HUES64 (cell line): ENCODE measurements around the gene FOXN4. TPM values are rescaled to one million over a fixed set of nuclear protein-coding genes. Genes with fewer than 3 reads are reported as not detected.

Source experiments
- H3K27ac ChIP-seq: 2 replicates; pipeline ENCODE4 v1.7.0; 2013; ENCODE audit warnings: low read depth, low read length, inconsistent platforms
- H3K27me3 ChIP-seq: 2 replicates; pipeline ENCODE4 v1.6.1; 2013; ENCODE audit warnings: mild to moderate bottlenecking, low read length; ENCODE audit not compliant: insufficient read depth
- H3K36me3 ChIP-seq: 2 replicates; pipeline ENCODE4 v1.6.1; 2013; ENCODE audit warnings: mild to moderate bottlenecking, low read length; ENCODE audit not compliant: insufficient read depth
- H3K4me1 ChIP-seq: 2 replicates; pipeline ENCODE4 v1.6.1; 2013; ENCODE audit warnings: mild to moderate bottlenecking, low read length, moderate library complexity; ENCODE audit not compliant: insufficient read depth
- H3K4me3 ChIP-seq: 2 replicates; pipeline ENCODE4 v1.5.1; 2013; ENCODE audit warnings: mild to moderate bottlenecking, low read length, moderate library complexity
- H3K9ac ChIP-seq: 2 replicates; pipeline ENCODE4 v1.6.1; 2013; ENCODE audit warnings: mild to moderate bottlenecking, low read depth, low read length
- H3K9me3 ChIP-seq: 2 replicates; pipeline ENCODE4 v1.6.1; 2013; ENCODE audit warnings: low read depth, low read length; ENCODE audit not compliant: insufficient read depth
- WGBS: fragments of 150-250, 120-280 bp; methylation state at CpG from one replicate; pipeline ENCODE4 v1.1.7; 2013; ENCODE audit warnings: missing lambda C conversion rate; 5-methylcytosine and 5-hydroxymethylcytosine counted together
- polyA plus RNA-seq, 2 experiments: library from polyadenylated mRNA; stranded (reverse); fragments of 50-300 nt; gene quantifications; one replicate each; pipeline ENCODE4 v1.2.3, GENCODE V29; 2013

The FOXN4 gene, protein sequence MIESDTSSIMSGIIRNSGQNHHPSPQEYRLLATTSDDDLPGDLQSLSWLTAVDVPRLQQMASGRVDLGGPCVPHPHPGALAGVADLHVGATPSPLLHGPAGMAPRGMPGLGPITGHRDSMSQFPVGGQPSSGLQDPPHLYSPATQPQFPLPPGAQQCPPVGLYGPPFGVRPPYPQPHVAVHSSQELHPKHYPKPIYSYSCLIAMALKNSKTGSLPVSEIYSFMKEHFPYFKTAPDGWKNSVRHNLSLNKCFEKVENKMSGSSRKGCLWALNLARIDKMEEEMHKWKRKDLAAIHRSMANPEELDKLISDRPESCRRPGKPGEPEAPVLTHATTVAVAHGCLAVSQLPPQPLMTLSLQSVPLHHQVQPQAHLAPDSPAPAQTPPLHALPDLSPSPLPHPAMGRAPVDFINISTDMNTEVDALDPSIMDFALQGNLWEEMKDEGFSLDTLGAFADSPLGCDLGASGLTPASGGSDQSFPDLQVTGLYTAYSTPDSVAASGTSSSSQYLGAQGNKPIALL
- polyA plus RNA-seq (2013, experiment 1 of 2) = 0.15 TPM
- 0.51 TPM for polyA plus RNA-seq (2013, experiment 2 of 2)

DNA sequence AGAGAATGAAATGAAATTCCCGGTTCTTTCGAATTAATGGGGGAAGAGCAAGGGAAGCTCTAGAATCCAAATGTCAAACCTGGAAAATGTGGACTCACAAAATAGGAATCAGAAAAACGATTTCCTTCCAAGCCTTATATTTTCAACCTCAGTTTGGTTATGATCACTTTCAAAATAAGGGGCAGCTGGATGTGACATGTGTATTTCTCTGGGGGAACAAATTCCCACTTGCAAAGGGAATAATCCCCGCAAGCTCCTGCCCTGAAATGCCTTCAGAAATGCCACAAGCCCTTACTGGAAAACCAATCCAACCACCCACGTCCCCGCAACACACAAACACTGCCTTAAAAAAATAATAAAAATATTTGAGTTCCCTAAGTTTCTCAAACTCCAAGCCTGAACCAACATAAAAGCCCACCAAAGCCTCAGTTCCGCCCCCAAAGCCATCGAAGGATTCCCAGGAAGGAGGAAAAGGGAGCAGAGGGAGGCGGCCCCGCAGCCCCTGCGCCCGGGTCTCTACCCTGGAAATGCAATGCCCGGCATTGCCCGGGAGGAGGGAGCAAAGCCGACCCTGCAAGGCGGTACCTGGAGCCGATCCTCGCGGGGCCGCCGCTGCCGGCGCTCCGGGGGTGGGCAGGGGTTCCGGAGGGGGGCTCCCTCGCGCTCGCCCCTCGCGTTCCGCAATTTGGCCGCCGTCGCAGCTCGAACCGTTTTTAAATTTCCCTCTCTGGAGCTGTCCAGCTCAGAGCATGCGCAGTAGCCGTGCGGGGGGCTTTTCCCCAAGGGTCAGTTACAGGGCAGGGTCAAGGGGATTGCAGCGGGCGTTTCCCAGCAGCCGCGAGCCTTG lies at the start of gene FOXN4:
Gene FOXN4 (minus strand): TSS at position 751 of the 847 bp plus-strand sequence. CDS start 963 bp downstream, outside the sequence.
- WGBS = 8% methylated on average over 41 of the region's 43 CpGs
- Histone ChIP-seq H3K27me3 (peaks cover 77% of the 10 kb centered on the region), H3K4me3 (peak within 1 kb of the TSS; percentile 62)

DNA sequence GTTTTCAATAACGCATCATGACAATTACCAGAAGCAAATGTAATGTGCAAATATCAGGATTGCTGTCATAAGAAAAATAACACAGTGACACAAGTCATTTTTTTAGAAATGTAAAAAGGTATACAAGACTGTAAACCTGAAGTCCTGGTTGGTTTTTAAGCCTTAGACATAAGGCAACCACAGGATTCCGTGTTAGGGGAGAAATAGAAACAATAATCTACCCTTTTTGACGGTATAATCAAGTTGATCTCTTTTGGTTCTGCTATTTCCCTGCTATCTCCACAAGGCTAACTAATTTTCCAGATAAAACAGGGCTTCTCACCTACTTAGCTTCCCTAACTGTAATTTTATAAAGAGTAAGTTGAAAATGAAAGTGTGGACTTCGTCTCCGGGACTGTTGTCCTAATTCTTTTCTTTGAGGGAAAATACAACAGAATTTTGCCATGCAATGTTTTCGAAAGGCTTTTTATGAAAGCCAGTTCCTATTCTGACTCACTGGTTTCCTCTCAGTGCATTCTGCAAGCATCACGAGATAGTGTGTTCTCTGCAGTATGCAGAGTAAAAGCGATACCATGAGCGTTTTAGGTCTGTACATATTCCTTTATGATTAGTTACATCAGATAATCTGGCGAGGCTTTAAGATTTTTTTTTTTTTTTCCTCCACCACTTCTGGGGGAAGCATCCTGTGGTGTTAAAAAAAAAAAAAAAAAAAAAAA lies 49.2 kb upstream of the FOXN4 start:
- Histone ChIP-seq H3K4me3 (no peak overlapping the region), H3K9me3 (no peaks in the 10 kb centered on the region), H3K27ac (no peak overlapping the region), H3K4me1 (no peaks in the 10 kb centered on the region), H3K9ac (no peak overlapping the region), H3K27me3 (no peaks in the 10 kb centered on the region), H3K36me3 (no peaks in the 10 kb centered on the region)
- WGBS = 94% methylated on average over 10 of the region's 10 CpGs

More for the DNA sequence above, at the start of gene FOXN4:
- Histone ChIP-seq H3K27ac (no peak within 1 kb of the TSS), H3K36me3 (no peaks in the 10 kb centered on the region), H3K4me1 (peaks cover 10% of the 10 kb centered on the region; the same call in 1 of the 2 replicates), H3K9me3 (no peaks in the 10 kb centered on the region), H3K9ac (no peak within 1 kb of the TSS)

DNA sequence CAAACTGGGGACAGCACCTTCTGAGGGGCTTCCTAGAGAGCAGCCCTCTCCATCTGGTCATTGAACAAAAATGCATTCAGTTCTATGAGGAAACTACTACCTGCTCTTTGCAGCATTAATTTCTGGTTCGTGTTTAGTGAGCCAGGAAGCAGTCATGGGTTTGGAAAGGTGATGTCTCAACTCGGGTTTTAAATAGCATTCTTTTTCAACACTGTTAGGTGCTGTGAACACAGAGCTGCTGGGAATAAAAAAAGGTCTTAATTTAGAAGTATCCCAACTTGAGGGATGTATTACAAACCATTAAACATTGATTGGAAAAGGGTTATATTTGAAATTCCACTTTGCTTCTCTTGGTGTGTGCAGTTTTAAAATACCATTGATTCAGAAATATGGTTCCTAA lies 47.9 kb upstream of the FOXN4 start:
- Histone ChIP-seq H3K4me3 (no peak overlapping the region), H3K9ac (no peak overlapping the region)
- WGBS = 77% methylated on average over 2 of the region's 2 CpGs

DNA sequence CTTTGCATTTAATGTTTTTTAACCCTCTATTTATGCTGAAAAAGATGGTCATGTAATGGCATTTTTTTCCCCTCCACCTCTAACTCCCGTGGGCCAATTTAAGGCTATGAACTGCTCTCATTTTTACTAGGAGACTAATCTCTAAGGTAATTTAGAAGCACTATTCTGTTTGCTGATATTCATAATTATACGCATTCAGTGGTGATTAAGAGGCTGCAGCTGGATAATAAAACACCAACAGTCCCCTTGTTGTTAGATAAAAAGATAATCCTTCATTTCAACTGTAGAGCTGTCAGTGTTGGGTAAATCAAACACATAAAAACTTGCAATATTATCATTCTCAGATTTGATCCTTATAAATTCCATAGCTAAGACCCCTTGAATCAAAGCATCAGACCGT lies 47.5 kb upstream of the FOXN4 start:
- no peaks in the 10 kb centered on the region for H3K9me3 ChIP-seq
- H3K27ac ChIP-seq = no peak overlapping the region
- H3K9ac ChIP-seq = no peak overlapping the region
- WGBS = 100% methylated on average over 1 of the region's 3 CpGs
- H3K4me3 ChIP-seq = no peak overlapping the region
- H3K36me3 ChIP-seq = no peaks in the 10 kb centered on the region
- no peaks in the 10 kb centered on the region for H3K4me1 ChIP-seq
- H3K27me3 ChIP-seq = no peaks in the 10 kb centered on the region

More for the DNA sequence above, 47.9 kb upstream of the FOXN4 start:
- Histone ChIP-seq H3K27me3 (no peaks in the 10 kb centered on the region), H3K9me3 (no peaks in the 10 kb centered on the region), H3K36me3 (no peaks in the 10 kb centered on the region), H3K27ac (no peak overlapping the region), H3K4me1 (no peaks in the 10 kb centered on the region)

DNA sequence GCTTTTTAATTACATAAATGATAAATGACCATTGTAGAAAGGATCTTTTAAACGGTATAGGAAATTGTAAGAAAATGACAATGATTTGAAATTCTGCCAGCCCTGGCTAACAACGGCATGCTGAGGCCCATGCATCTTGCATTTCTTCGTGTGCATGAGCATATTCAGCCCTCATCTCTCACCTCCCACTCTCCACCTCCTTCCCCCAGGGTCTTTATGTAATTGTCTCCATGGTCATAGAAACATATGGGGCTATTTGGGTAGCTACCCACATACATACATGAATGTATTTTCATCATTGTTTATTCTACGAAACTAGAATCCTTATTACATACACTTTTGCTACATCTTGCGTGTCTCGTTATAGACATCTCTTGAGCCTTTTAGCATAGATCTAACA lies 43.1 kb upstream of the FOXN4 start:
- Histone ChIP-seq H3K4me3 (no peak overlapping the region), H3K9me3 (no peaks in the 10 kb centered on the region), H3K9ac (no peak overlapping the region), H3K36me3 (no peaks in the 10 kb centered on the region), H3K27me3 (no peaks in the 10 kb centered on the region), H3K4me1 (no peaks in the 10 kb centered on the region), H3K27ac (no peak overlapping the region)
- 81% methylated on average over 6 of the region's 6 CpGs for WGBS

DNA sequence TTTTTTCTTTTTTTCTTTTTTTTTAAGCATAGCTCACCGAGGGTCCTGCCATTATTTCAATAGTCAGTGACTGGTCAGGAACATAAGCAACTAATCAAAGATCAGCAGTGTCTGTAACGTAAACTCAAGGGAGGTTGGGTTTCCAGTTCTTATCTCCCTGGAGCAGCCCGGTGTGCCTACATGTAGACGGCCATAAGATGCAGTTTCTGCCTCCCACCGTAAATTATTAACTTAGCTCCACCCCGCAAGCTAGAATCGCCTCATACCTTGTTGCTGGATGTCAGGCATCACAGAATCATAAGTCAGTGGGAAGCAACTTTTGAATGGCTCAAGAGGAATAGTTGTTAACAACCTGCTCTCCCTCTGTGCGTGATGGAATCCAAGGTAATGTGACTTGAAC lies 38.5 kb upstream of the FOXN4 start, which contains the start of gene MYO1H:
Gene MYO1H (plus strand): TSS at position 312 of the 400 bp plus-strand sequence. CDS start 61 bp downstream, at position 373.
- H3K36me3 ChIP-seq = no peaks in the 10 kb centered on the region
- no peaks in the 10 kb centered on the region for H3K9me3 ChIP-seq
- H3K27me3 ChIP-seq = no peaks in the 10 kb centered on the region
- H3K4me3 ChIP-seq = no peak within 1 kb of the TSS
- no peak within 1 kb of the TSS for H3K27ac ChIP-seq
- 95% methylated on average over 8 of the region's 8 CpGs for WGBS
- no peak within 1 kb of the TSS for H3K9ac ChIP-seq
- H3K4me1 ChIP-seq = no peaks in the 10 kb centered on the region

DNA sequence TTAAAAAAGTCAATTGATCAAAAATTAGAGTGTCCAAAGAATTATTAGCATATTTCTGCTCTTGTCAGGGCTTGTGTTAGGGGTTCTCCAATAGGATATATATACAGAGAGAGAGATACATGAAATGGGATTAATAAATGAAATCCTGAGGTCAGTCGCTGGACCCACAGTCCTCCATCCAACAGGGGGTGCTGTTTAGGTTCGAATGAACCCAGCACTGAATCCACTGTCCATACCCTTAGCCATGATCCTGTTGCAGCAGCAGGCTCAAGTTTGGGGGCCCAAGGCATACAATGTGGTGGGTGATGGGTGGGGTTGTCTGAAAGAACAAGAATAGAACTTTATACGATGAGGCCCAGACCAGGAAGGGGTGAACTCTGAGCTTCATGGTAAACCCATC lies 37.8 kb upstream of the FOXN4 start:
- no peaks in the 10 kb centered on the region for H3K4me1 ChIP-seq
- H3K27ac ChIP-seq = no peak overlapping the region
- H3K9me3 ChIP-seq = no peaks in the 10 kb centered on the region
- H3K9ac ChIP-seq = no peak overlapping the region
- WGBS = 95% methylated on average over 3 of the region's 3 CpGs
- no peak overlapping the region for H3K4me3 ChIP-seq
- no peaks in the 10 kb centered on the region for H3K36me3 ChIP-seq
- H3K27me3 ChIP-seq = no peaks in the 10 kb centered on the region

DNA sequence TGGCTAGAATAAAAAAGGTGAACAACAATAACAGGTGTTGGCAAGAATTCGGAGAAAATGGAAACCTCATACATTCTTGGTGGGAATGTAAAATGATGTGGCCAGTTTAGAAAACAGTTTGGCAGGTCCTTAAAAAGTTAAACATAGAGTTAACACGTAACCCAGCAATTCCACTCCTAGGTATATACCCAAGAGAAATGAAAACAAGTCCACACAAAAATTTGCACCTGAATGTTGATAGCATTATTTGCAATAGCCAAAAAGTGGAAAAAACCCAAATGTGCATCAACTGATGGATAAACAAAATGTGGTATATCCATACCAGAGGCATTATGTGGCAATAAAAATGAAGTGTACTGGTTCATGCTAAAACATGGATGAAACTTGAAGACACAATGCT lies 36.3 kb upstream of the FOXN4 start:
- Histone ChIP-seq H3K4me3 (no peak overlapping the region), H3K4me1 (no peaks in the 10 kb centered on the region), H3K36me3 (no peaks in the 10 kb centered on the region), H3K9ac (no peak overlapping the region), H3K27ac (no peak overlapping the region), H3K27me3 (no peaks in the 10 kb centered on the region), H3K9me3 (no peaks in the 10 kb centered on the region)
- WGBS = 75% methylated on average over 2 of the region's 2 CpGs

DNA sequence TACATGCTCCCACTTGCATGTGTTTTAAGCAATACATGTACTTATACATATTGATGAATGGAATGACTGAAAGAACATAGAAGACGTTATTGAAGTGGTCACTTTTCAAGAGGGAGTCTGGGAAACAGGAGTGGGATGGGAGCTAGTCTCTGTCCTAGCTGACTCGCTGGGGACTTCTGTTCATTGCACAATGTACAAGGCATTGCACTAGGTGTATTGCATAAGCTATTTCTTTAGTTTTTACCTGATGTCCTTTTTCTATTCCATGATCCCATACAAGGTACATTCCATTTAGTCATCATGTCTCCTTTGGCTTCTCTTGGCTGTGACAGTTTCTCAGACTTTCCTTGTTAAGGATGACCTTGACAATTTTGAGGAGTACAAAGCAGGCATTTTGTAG lies 34.6 kb upstream of the FOXN4 start:
- Histone ChIP-seq H3K9me3 (no peaks in the 10 kb centered on the region), H3K4me1 (no peaks in the 10 kb centered on the region), H3K4me3 (no peak overlapping the region), H3K27ac (no peak overlapping the region), H3K27me3 (no peaks in the 10 kb centered on the region), H3K9ac (no peak overlapping the region), H3K36me3 (no peaks in the 10 kb centered on the region)
- WGBS = 48% methylated on average over 2 of the region's 2 CpGs

DNA sequence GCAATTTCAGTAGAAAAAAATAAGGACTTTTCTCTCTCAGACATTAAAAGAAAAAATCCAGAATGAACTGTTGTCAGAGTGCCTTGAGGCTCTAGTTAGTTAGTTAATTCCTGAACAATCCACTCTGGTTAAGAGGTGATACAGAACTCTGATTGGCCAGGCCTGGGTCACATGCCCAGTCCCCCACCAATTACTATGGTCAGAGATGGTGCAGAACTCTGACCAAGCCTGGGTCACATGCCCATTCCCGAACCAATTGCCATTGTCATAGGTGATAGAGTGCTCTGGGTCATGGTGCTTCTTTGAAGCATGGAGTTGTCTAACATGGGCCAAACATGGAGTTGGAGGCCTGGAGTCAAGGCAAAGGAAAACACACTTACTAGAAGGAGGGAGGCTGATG lies 27.5 kb upstream of the FOXN4 start:
- no peaks in the 10 kb centered on the region for H3K36me3 ChIP-seq
- WGBS = 98% methylated on average over 1 of the region's 1 CpG
- no peaks in the 10 kb centered on the region for H3K9me3 ChIP-seq
- no peak overlapping the region for H3K4me3 ChIP-seq
- no peak overlapping the region for H3K27ac ChIP-seq
- no peaks in the 10 kb centered on the region; the same call in 1 of the 2 replicates for H3K4me1 ChIP-seq
- H3K27me3 ChIP-seq = no peaks in the 10 kb centered on the region
- H3K9ac ChIP-seq = no peak overlapping the region
